Measurements from ENCODE around the gene MYOC. TPM values are rescaled to one million over a fixed set of nuclear protein-coding genes. Genes with fewer than 3 reads are reported as not detected.
"Not testable (repeated sequence)": the region's sequence is repeated elsewhere in the genome, so short reads cannot be mapped to it uniquely, and the experiment has no call there.

MYOC gene
- total RNA-seq, 2 experiments from 2014 or later, result not detected

GRCh38 chr1:171623651-171624331, 28.7 kb downstream of the MYOC start:
- ATAC-seq (no peak), DNase-seq (no peak)
- H3K4me3 Mint-ChIP-seq, result no peak overlapping the region
- ChIA-PET POLR2A (no interaction called here), CTCF (interaction anchor here (2.1 to 2.3 kb wide), 2 partner anchors 9 to 21 kb away, joined by 5 to 9 read pairs; no protein-coding TSS in a partner anchor)
- H3K4me1 Mint-ChIP-seq (ENCODE audit: low read depth), result no peaks in the 10 kb centered on the region
- H3K27me3 Mint-ChIP-seq (ENCODE audit: low read depth), result no peaks in the 10 kb centered on the region
- H3K9me3 Mint-ChIP-seq (ENCODE audit: insufficient read depth), result no peaks in the 10 kb centered on the region
- no peaks in the 10 kb centered on the region for H3K36me3 Mint-ChIP-seq (ENCODE audit: low read depth)
- H3K27ac Mint-ChIP-seq, result no peak overlapping the region

DNA sequence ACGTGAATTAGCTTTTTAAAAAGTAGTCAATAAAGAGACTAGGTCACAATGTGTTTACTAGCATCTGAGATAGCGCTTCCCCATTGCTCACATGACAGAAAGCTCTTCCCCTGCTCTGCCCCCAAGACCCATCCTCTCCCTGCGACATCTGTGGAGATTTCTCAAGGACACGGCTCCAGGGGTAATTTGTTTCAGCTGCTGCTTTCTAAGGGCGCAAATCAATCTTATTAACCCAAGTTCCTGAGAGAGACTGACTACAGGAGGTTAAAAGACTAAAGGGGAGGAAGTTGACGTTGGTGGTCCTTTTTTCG, 30.4 kb downstream of the MYOC start, which contains the start of gene MYOCOS:
TSS of gene MYOCOS (plus strand) at position 92 of the 311 bp plus-strand sequence. CDS start 1,641 bp downstream, outside the sequence.
- POLR2A ChIA-PET, result interaction anchor here (1.6 kb wide), 1 partner anchor 9 kb away, joined by 4 read pairs; no protein-coding TSS in a partner anchor
- Mint-ChIP-seq H3K27ac (no peak within 1 kb of the TSS), H3K9me3 (ENCODE audit: insufficient read depth) (no peaks in the 10 kb centered on the region), H3K4me1 (ENCODE audit: low read depth) (no peaks in the 10 kb centered on the region), H3K36me3 (ENCODE audit: low read depth) (no peaks in the 10 kb centered on the region), H3K27me3 (ENCODE audit: low read depth) (peaks cover 3% of the 10 kb centered on the region), H3K4me3 (no peak within 1 kb of the TSS)
- CTCF ChIA-PET, result interaction anchor here (1.1 to 2.1 kb wide), 2 partner anchors 11 to 23 kb away, joined by 5 read pairs; no protein-coding TSS in a partner anchor
- no peak for ATAC-seq
- no peak for DNase-seq

GRCh38 chr1:171616586-171616985, 35.9 kb downstream of the MYOC start:
- Mint-ChIP-seq H3K27me3 (ENCODE audit: low read depth) (peaks cover 3% of the 10 kb centered on the region), H3K4me3 (no peak overlapping the region), H3K36me3 (ENCODE audit: low read depth) (no peaks in the 10 kb centered on the region), H3K4me1 (ENCODE audit: low read depth) (no peaks in the 10 kb centered on the region), H3K9me3 (ENCODE audit: insufficient read depth) (no peaks in the 10 kb centered on the region), H3K27ac (no peak overlapping the region)
- POLR2A ChIA-PET, result no interaction called here
- ATAC-seq (no peak), DNase-seq (no peak)
- CTCF ChIA-PET, result no interaction called here

GRCh38 chr1:171615122-171615906, 37.2 kb downstream of the MYOC start:
- H3K9me3 Mint-ChIP-seq (ENCODE audit: insufficient read depth); H3K4me3 Mint-ChIP-seq; ATAC-seq; H3K4me1 Mint-ChIP-seq (ENCODE audit: low read depth); H3K36me3 Mint-ChIP-seq (ENCODE audit: low read depth); CTCF ChIA-PET; DNase-seq; H3K27me3 Mint-ChIP-seq (ENCODE audit: low read depth); H3K27ac Mint-ChIP-seq; POLR2A ChIA-PET: not testable (repeated sequence)

DNA sequence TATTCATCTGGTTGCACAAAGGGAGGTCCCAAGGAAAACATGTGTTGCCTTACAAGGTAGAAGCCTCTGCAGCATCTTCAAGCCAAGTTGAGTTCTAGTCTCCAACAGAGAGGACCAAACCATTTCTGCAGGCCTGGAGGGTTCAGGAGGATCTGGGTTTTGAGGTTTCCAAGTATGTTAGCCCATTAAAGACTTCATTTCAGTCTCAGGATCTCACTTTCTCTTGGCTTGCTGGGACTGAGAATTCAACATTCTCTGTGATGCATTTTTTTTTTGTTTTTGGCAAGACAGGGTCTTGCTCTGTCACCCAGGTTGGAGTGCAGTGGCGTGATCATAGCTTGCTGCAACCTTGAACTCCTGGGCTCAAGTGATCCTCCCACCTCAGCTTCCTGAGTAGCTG, 39.2 kb downstream of the MYOC start:
- ChIA-PET POLR2A (no interaction called here), CTCF (no interaction called here)

GRCh38 chr1:171611306-171611705, 41.2 kb downstream of the MYOC start:
- no peak for DNase-seq
- no peaks in the 10 kb centered on the region for H3K36me3 Mint-ChIP-seq (ENCODE audit: low read depth)
- no peak overlapping the region for H3K27ac Mint-ChIP-seq
- H3K27me3 Mint-ChIP-seq (ENCODE audit: low read depth), result no peaks in the 10 kb centered on the region
- no peaks in the 10 kb centered on the region for H3K9me3 Mint-ChIP-seq (ENCODE audit: insufficient read depth)
- no peak overlapping the region for H3K4me3 Mint-ChIP-seq
- ChIA-PET POLR2A (no interaction called here), CTCF (no interaction called here)
- no peak for ATAC-seq
- no peaks in the 10 kb centered on the region for H3K4me1 Mint-ChIP-seq (ENCODE audit: low read depth)

More for the DNA sequence above, 39.2 kb downstream of the MYOC start:
- no peak for ATAC-seq
- Mint-ChIP-seq H3K27ac (no peak overlapping the region), H3K4me1 (ENCODE audit: low read depth) (no peaks in the 10 kb centered on the region), H3K4me3 (no peak overlapping the region), H3K9me3 (ENCODE audit: insufficient read depth) (no peaks in the 10 kb centered on the region), H3K36me3 (ENCODE audit: low read depth) (no peaks in the 10 kb centered on the region), H3K27me3 (ENCODE audit: low read depth) (peaks cover 3% of the 10 kb centered on the region)
- no peak for DNase-seq

DNA sequence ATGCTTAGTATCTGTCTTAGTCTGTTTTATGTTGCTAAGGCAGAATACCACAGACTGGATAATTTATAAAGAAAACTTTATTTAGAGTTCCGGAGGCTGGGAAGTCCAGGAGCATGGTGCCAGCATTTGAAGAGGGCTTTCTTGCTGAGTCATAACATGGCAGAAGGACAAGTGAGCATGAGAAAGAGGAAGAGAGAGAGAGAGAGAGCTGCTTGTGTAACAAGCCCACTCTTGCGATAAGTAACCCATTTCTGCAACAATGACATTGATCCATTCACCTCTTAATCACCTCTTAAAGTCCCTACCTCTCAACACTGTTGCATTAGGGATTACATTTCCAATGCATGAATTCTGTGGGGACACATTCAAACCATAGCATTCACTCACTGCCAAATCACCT, 42.1 kb downstream of the MYOC start:
- Mint-ChIP-seq H3K4me3 (no peak overlapping the region), H3K4me1 (ENCODE audit: low read depth) (no peaks in the 10 kb centered on the region), H3K27ac (no peak overlapping the region), H3K36me3 (ENCODE audit: low read depth) (no peaks in the 10 kb centered on the region), H3K27me3 (ENCODE audit: low read depth) (no peaks in the 10 kb centered on the region), H3K9me3 (ENCODE audit: insufficient read depth) (no peaks in the 10 kb centered on the region)
- no peak for DNase-seq
- ATAC-seq, result no peak
- ChIA-PET POLR2A (no interaction called here), CTCF (no interaction called here)

- ATAC-seq (no peak), DNase-seq (no peak)
- Mint-ChIP-seq H3K4me3 (no peak overlapping the region), H3K27ac (no peak overlapping the region), H3K9me3 (ENCODE audit: insufficient read depth) (no peaks in the 10 kb centered on the region), H3K4me1 (ENCODE audit: low read depth) (no peaks in the 10 kb centered on the region), H3K27me3 (ENCODE audit: low read depth) (no peaks in the 10 kb centered on the region), H3K36me3 (ENCODE audit: low read depth) (no peaks in the 10 kb centered on the region)
- ChIA-PET POLR2A (no interaction called here), CTCF (no interaction called here)
Observed at GRCh38 chr1:171606402-171606941, 46.0 kb downstream of the MYOC start.

DNA sequence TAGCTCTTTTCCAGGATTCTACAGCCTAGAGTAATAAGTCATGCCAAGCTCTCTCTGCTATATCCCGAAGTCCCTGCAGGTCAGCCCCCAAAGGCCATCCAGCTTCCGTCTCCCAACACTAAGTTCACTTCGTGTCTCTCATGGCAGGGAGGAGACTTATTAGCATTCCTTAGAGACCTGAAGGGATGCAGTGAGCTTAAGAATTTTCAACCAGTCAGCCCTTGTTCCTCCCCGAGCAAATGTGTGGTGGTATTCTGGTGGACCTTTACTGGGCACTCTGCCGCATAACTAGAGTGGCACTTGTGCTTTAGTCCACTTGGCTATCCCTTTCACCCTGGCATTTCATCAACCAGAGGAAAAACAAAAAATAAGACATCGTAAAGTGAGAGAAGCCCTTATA, 49.4 kb downstream of the MYOC start:
- CTCF ChIA-PET, result interaction anchor here (1.3 kb wide), 1 partner anchor 118 kb away, joined by 3 read pairs; the partner anchor contains the start of gene PRRC2C
- POLR2A ChIA-PET; H3K27ac Mint-ChIP-seq; H3K9me3 Mint-ChIP-seq (ENCODE audit: insufficient read depth); DNase-seq; H3K36me3 Mint-ChIP-seq (ENCODE audit: low read depth); H3K4me1 Mint-ChIP-seq (ENCODE audit: low read depth); ATAC-seq; H3K4me3 Mint-ChIP-seq; H3K27me3 Mint-ChIP-seq (ENCODE audit: low read depth): not testable (repeated sequence)

DNA sequence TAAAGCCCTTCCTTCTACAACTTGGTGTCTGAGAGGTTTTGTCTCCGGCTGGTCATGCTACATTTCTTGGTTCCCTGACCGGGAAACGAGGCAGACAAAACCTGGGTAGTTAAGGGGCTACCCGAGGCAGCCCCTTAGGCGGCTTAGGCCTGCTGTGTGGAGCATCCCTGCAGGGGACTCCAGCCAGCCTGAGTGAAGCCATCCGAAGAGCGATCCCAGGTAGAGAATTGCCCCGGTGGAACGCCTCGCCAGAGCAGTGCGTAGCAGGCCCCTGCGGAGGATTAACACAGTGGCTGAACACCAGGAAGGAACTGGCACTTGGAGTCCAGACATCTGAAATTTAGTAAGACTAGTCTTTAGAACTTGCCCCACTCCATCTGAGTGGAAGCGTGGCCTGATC, 51.6 kb downstream of the MYOC start:
- CTCF ChIA-PET, result no interaction called here
- H3K27me3 Mint-ChIP-seq (ENCODE audit: low read depth), result no peaks in the 10 kb centered on the region
- no peaks in the 10 kb centered on the region for H3K4me1 Mint-ChIP-seq (ENCODE audit: low read depth)
- POLR2A ChIA-PET, result no interaction called here
- no peak overlapping the region for H3K4me3 Mint-ChIP-seq
- H3K27ac Mint-ChIP-seq, result no peak overlapping the region
- ATAC-seq (no peak), DNase-seq (no peak)
- H3K9me3 Mint-ChIP-seq (ENCODE audit: insufficient read depth), result no peaks in the 10 kb centered on the region
- peaks cover 9% of the 10 kb centered on the region for H3K36me3 Mint-ChIP-seq (ENCODE audit: low read depth)

- H3K36me3 Mint-ChIP-seq (ENCODE audit: low read depth), result peaks cover 10% of the 10 kb centered on the region
- DNase-seq; H3K4me1 Mint-ChIP-seq (ENCODE audit: low read depth); H3K9me3 Mint-ChIP-seq (ENCODE audit: insufficient read depth); H3K27me3 Mint-ChIP-seq (ENCODE audit: low read depth); POLR2A ChIA-PET; ATAC-seq; H3K4me3 Mint-ChIP-seq; CTCF ChIA-PET; H3K27ac Mint-ChIP-seq: not testable (repeated sequence)
Observed at GRCh38 chr1:171600310-171600709, 52.2 kb downstream of the MYOC start.

GRCh38 chr1:171597203-171597602, 55.3 kb downstream of the MYOC start:
- H3K4me3 Mint-ChIP-seq, result no peak overlapping the region
- ChIA-PET POLR2A (no interaction called here), CTCF (no interaction called here)
- ATAC-seq (no peak), DNase-seq (no peak)
- H3K9me3 Mint-ChIP-seq (ENCODE audit: insufficient read depth), result no peaks in the 10 kb centered on the region
- no peaks in the 10 kb centered on the region for H3K4me1 Mint-ChIP-seq (ENCODE audit: low read depth)
- peaks cover 26% of the 10 kb centered on the region for H3K36me3 Mint-ChIP-seq (ENCODE audit: low read depth)
- no peak overlapping the region for H3K27ac Mint-ChIP-seq
- no peaks in the 10 kb centered on the region for H3K27me3 Mint-ChIP-seq (ENCODE audit: low read depth)
